Bronchial epithelial cell (primary cell): Measurements from ENCODE around the gene C14orf132. TPM values are rescaled to one million over a fixed set of nuclear protein-coding genes. Genes with fewer than 3 reads are reported as not detected.

Experiments used
- DNase-seq: peaks from one replicate; pipeline ENCODE4 v3.0.0-alpha.2; 2010; ENCODE audit warnings: low read depth
- FAIRE-seq: peaks from 2 replicates; lab custom pipeline; 2011; peaks lifted over from hg19 to GRCh38; lab: Jason Lieb, UNC
- H3K27me3 ChIP-seq: 2 replicates; pipeline ENCODE4 v1.5.1; 2011; ENCODE audit warnings: low read length; ENCODE audit not compliant: control insufficient read depth, insufficient read depth
- H3K36me3 ChIP-seq: 2 replicates; pipeline ENCODE4 v1.5.1; 2011; ENCODE audit warnings: low read length; ENCODE audit not compliant: control insufficient read depth, insufficient read depth
- H3K4me3 ChIP-seq: 2 replicates; pipeline ENCODE4 v1.5.1; 2011; ENCODE audit warnings: mild to moderate bottlenecking, low read depth, low read length, control low read depth
- CTCF ChIP-seq: IDR thresholded peaks from 2 replicates; pipeline ENCODE4 v1.5.1; 2011; ENCODE audit warnings: mild to moderate bottlenecking, moderate library complexity, low read length, control low read depth, inconsistent platforms; ENCODE audit not compliant: insufficient read depth, severe bottlenecking
- total RNA-seq: library from RNA; depleted of rRNA; stranded (reverse); fragments of >200 nt; gene quantifications from 2 replicates; pipeline ENCODE4 v1.2.1, GENCODE V29; 2014

C14orf132 gene
- total RNA-seq, 1 donor from 2014 or later, result 1.1 TPM

- Histone ChIP-seq H3K36me3 (no peaks in the 10 kb centered on the region), H3K27me3 (no peaks in the 10 kb centered on the region), H3K4me3 (no peak overlapping the region)
- DNase-seq (no peak), FAIRE-seq (no peak)
- TF ChIP-seq CTCF, result no peak
Observed at GRCh38 chr14:96051231-96051630, 12.1 kb downstream of the C14orf132 start.

GRCh38 chr14:96051642-96052540 lies 12.7 kb downstream of the C14orf132 start:
- peak; percentile 47 for TF ChIP-seq CTCF
- FAIRE-seq (no peak), DNase-seq (peak; percentile 13)
- no peak overlapping the region for H3K4me3 ChIP-seq
- H3K36me3 ChIP-seq, result no peaks in the 10 kb centered on the region
- no peaks in the 10 kb centered on the region for H3K27me3 ChIP-seq

GRCh38 chr14:96052541-96053247 lies 13.5 kb downstream of the C14orf132 start:
- Histone ChIP-seq H3K4me3 (no peak overlapping the region), H3K27me3 (no peaks in the 10 kb centered on the region), H3K36me3 (no peaks in the 10 kb centered on the region)
- no peak for FAIRE-seq
- TF ChIP-seq CTCF, result no peak
- no peak for DNase-seq

- H3K27me3 ChIP-seq, result no peaks in the 10 kb centered on the region
- no peak for FAIRE-seq
- no peak for TF ChIP-seq CTCF
- H3K36me3 ChIP-seq, result no peaks in the 10 kb centered on the region
- no peak overlapping the region for H3K4me3 ChIP-seq
- DNase-seq, result no peak
Observed at GRCh38 chr14:96053248-96053599, 14.1 kb downstream of the C14orf132 start.

GRCh38 chr14:96053600-96054381 lies 14.6 kb downstream of the C14orf132 start:
- H3K27me3 ChIP-seq, result peaks cover 3% of the 10 kb centered on the region
- peak; percentile 47 for DNase-seq
- TF ChIP-seq CTCF, result no peak
- H3K36me3 ChIP-seq, result no peaks in the 10 kb centered on the region
- FAIRE-seq, result peak; percentile 72
- no peak overlapping the region for H3K4me3 ChIP-seq
